Skin of body (tissue), 2 donors: ENCODE results near the gene CRLF2. TPM values are rescaled to one million over a fixed set of nuclear protein-coding genes. Genes with fewer than 3 reads are reported as not detected.
"Not testable (repeated sequence)": the region's sequence is repeated elsewhere in the genome, so short reads cannot be mapped to it uniquely, and the experiment has no call there.

ENCODE experiments used
- DNase-seq: peaks from one replicate; lab custom pipeline; 2025; lab: John Stamatoyannopoulos, UW
- total RNA-seq: library from RNA; depleted of rRNA; stranded (reverse); fragments of >200 nt; gene quantifications from one replicate; pipeline ENCODE4 v1.2.3, GENCODE V29; 2014

CRLF2 gene
- total RNA-seq, 1 donor from 2014 or later, result 0.49 TPM

- no peak for DNase-seq
Measured at GRCh38 chrX:1169189-1169588, 43.3 kb downstream of the CRLF2 start.

- no peak for DNase-seq
Measured at GRCh38 chrX:1167918-1168481, 44.4 kb downstream of the CRLF2 start.

- DNase-seq, result no peak
Measured at GRCh38 chrX:1167466-1167865, 45.0 kb downstream of the CRLF2 start.

- DNase-seq, result no peak
Measured at GRCh38 chrX:1165535-1166196, 46.8 kb downstream of the CRLF2 start.

GRCh38 chrX:1164322-1165288, 47.8 kb downstream of the CRLF2 start:
- no peak for DNase-seq

GRCh38 chrX:1163231-1163630, 49.2 kb downstream of the CRLF2 start:
- DNase-seq, result no peak

GRCh38 chrX:1162119-1162916, 50.1 kb downstream of the CRLF2 start:
- DNase-seq, result no peak

GRCh38 chrX:1159548-1159947, 52.9 kb downstream of the CRLF2 start:
- DNase-seq, result no peak

- DNase-seq, result not testable (repeated sequence)
Measured at GRCh38 chrX:1156681-1157455, 55.6 kb downstream of the CRLF2 start.

- no peak for DNase-seq
Measured at GRCh38 chrX:1153940-1154339, 58.5 kb downstream of the CRLF2 start.

GRCh38 chrX:1152090-1152489, 60.4 kb downstream of the CRLF2 start:
- no peak for DNase-seq

- DNase-seq, result no peak
Measured at GRCh38 chrX:1151378-1152077, 60.9 kb downstream of the CRLF2 start.

- no peak for DNase-seq
Measured at GRCh38 chrX:1150569-1151347, 61.7 kb downstream of the CRLF2 start.

- DNase-seq, result no peak
Measured at GRCh38 chrX:1147611-1148515, 64.6 kb downstream of the CRLF2 start.

- DNase-seq, result no peak
Measured at GRCh38 chrX:1144293-1144692, 68.2 kb downstream of the CRLF2 start.
